GM12878 (cell line): ENCODE results near the gene CETN2.

ENCODE experiments used
- FOXM1 ChIP-seq: IDR thresholded peaks from 2 replicates; pipeline ENCODE4 v1.6.1; 2012; ENCODE audit warnings: low read depth, mild to moderate bottlenecking, inconsistent platforms, low read length, moderate library complexity
- RBBP5 ChIP-seq: fragments of 200-600 bp; sonication (generic); conservative IDR thresholded peaks from 2 replicates; pipeline ENCODE4 v1.6.1; 2016
- SIN3A ChIP-seq: IDR thresholded peaks from 2 replicates; pipeline ENCODE4 v1.6.1; 2012; ENCODE audit warnings: low read depth, low read length, improper control_type of control experiment
- ZNF274 ChIP-seq: IDR thresholded peaks from one replicate; pipeline ENCODE4 v1.8.0; 2011; ENCODE audit not compliant: insufficient read length, insufficient read depth
- TF ChIP-seq, protein P1 (sequence below): IDR thresholded peaks from 2 replicates; pipeline ENCODE4 v1.6.1; 2012; ENCODE audit warnings: improper control_type of control experiment, low read depth, low read length; ENCODE audit not compliant: insufficient replicate concordance

DNA sequence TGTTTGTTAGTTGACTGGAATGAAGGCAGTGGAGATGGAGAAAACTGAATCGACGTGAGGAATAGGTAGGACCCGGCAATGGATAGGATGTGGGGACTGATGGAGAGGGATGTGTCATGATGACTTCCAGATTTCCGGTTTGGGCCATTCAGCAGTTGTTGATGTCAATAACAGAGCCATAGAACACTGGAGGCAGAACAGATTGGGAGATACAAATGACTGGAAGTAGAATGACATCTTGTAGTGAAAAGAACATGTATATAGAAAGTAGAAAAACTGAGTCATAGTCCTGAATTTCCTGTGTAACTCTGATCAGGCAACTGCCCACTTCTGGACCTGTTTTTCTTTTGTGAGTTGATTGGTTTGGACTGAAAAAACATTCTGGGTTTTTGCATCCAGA lies 24.5 kb downstream of the CETN2 start:
- no peak for TF ChIP-seq FOXM1
- TF ChIP-seq SIN3A: no peak
- no peak for TF ChIP-seq ZNF274
- no peak for TF ChIP-seq RBBP5
- TF ChIP-seq, protein P1, sequence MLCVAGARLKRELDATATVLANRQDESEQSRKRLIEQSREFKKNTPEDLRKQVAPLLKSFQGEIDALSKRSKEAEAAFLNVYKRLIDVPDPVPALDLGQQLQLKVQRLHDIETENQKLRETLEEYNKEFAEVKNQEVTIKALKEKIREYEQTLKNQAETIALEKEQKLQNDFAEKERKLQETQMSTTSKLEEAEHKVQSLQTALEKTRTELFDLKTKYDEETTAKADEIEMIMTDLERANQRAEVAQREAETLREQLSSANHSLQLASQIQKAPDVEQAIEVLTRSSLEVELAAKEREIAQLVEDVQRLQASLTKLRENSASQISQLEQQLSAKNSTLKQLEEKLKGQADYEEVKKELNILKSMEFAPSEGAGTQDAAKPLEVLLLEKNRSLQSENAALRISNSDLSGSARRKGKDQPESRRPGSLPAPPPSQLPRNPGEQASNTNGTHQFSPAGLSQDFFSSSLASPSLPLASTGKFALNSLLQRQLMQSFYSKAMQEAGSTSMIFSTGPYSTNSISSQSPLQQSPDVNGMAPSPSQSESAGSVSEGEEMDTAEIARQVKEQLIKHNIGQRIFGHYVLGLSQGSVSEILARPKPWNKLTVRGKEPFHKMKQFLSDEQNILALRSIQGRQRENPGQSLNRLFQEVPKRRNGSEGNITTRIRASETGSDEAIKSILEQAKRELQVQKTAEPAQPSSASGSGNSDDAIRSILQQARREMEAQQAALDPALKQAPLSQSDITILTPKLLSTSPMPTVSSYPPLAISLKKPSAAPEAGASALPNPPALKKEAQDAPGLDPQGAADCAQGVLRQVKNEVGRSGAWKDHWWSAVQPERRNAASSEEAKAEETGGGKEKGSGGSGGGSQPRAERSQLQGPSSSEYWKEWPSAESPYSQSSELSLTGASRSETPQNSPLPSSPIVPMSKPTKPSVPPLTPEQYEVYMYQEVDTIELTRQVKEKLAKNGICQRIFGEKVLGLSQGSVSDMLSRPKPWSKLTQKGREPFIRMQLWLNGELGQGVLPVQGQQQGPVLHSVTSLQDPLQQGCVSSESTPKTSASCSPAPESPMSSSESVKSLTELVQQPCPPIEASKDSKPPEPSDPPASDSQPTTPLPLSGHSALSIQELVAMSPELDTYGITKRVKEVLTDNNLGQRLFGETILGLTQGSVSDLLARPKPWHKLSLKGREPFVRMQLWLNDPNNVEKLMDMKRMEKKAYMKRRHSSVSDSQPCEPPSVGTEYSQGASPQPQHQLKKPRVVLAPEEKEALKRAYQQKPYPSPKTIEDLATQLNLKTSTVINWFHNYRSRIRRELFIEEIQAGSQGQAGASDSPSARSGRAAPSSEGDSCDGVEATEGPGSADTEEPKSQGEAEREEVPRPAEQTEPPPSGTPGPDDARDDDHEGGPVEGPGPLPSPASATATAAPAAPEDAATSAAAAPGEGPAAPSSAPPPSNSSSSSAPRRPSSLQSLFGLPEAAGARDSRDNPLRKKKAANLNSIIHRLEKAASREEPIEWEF: no peak
